Measurements from ENCODE around the gene ADGRV1.

DNA sequence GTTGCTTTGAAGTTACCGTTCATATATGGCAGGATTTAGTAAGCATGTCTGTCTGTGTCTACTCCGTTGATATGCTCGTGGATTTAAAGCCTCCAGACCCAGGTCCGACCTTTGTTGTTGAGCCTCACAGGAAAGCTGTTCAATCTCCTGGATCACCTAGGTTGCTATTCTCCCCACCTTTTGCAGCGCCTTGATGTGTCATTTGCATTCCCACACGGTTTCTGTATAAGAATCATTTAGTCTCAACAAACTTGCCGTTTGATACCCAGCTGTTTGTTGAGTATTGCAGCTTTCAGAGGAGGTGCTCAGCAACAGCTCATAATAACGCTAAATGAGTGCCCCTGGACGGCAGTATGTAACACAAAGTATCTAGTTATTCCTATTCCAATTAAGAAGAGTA is 1.2 kb upstream of the ADGRV1 start:
- TF ChIP-seq, protein P1, sequence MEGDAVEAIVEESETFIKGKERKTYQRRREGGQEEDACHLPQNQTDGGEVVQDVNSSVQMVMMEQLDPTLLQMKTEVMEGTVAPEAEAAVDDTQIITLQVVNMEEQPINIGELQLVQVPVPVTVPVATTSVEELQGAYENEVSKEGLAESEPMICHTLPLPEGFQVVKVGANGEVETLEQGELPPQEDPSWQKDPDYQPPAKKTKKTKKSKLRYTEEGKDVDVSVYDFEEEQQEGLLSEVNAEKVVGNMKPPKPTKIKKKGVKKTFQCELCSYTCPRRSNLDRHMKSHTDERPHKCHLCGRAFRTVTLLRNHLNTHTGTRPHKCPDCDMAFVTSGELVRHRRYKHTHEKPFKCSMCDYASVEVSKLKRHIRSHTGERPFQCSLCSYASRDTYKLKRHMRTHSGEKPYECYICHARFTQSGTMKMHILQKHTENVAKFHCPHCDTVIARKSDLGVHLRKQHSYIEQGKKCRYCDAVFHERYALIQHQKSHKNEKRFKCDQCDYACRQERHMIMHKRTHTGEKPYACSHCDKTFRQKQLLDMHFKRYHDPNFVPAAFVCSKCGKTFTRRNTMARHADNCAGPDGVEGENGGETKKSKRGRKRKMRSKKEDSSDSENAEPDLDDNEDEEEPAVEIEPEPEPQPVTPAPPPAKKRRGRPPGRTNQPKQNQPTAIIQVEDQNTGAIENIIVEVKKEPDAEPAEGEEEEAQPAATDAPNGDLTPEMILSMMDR (IDR thresholded peaks at IDR 0.05), result no peak
- TF ChIP-seq POLR2A (IDR thresholded peaks at IDR 0.05), result no peak
